GM21360 (cell line): ENCODE data around the gene RPS25.
"Not testable (repeated sequence)": the region's sequence is repeated elsewhere in the genome, so short reads cannot be mapped to it uniquely, and the experiment has no call there.

Source experiments
- ATAC-seq: cut with Tn5 transposase; IDR thresholded peaks from one replicate; pipeline ENCODE4 v1.9.1; 2021; ENCODE audit warnings: mild to moderate bottlenecking, moderate library complexity; ENCODE audit not compliant: unreplicated experiment

RPS25 gene

DNA sequence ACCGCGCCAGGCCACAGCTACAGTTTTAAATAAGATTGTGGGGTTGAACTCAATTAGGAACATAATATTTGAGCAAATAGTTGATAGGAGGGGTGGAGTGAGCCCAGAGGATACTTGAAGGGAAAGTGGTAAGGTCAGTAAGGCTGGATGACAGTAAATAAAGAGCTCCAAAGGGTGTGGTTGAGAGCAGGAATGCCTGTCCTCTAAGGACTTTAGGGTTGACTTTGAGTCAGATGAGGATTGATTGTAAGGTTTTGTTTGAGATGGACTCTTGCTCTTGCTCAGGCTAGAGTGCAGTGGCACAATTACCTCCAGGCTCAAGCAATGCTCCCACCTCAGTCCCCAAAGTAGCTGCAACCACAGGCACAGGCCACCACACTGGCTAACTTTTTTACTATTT, 44.2 kb downstream of the RPS25 start:
- ATAC-seq = no peak

DNA sequence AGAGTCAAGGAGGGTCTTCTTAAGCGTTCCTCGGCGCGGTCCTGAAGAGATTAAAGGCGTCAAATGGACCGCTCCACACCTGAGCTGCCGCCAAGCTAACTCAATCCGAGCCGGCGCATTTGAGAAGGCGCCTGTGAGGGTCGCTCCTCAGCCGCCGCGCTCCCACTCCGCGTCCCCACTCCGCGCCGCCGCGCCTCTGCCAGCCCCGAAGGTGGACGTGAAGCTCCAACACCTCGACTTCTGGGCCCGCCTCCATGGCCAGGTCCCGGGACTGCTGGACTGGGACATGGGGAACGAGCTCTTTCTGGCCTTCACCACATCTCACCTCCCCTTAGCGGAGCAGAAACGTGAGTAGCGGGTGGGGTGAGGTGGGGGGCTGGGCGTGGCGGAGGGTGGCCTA, 46.5 kb downstream of the RPS25 start, which contains the start of gene FOXR1:
Gene FOXR1, plus strand, starts transcription at position 116 of the 400 bp plus-strand sequence. Its CDS starts 171 bp downstream, at position 287.
- ATAC-seq = no peak

GRCh38 chr11:118969508-118969907, 48.6 kb downstream of the RPS25 start:
- ATAC-seq = not testable (repeated sequence)
